D341Med (cell line): ENCODE results near the gene CFAP410.
"Not testable (repeated sequence)": the region's sequence is repeated elsewhere in the genome, so short reads cannot be mapped to it uniquely, and the experiment has no call there.

Experiments used
- DNase-seq: peaks from one replicate; pipeline ENCODE4 v3.0.0; 2012; ENCODE audit warnings: low spot score

CFAP410 gene

GRCh38 chr21:44350773-44351481, 11.7 kb upstream of the CFAP410 start:
- no peak for DNase-seq

- DNase-seq = peak; percentile 31
Measured at GRCh38 chr21:44349847-44350772, 10.9 kb upstream of the CFAP410 start.

GRCh38 chr21:44349416-44349846, 10.2 kb upstream of the CFAP410 start:
- DNase-seq = no peak

DNA sequence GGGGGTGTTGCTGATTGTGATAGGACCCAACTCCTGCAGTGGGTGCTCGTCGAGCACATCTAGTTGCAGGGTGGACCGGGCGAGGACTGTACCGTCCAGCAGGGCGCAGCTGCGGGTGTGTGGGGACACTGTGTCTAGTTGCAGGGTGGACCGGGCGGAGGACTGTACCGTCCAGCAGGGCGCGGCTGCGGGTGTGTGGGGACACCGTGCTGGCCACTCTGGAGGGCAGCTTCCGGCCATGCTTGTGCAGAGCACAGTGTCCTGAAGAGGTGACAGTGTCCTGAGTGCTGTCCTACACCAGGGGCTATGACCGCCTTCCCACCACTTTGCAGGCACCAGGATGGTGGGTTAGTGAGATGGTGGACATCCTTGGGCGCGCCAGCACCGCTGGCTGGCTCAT, 9.7 kb upstream of the CFAP410 start:
- DNase-seq = peak; percentile 13

DNA sequence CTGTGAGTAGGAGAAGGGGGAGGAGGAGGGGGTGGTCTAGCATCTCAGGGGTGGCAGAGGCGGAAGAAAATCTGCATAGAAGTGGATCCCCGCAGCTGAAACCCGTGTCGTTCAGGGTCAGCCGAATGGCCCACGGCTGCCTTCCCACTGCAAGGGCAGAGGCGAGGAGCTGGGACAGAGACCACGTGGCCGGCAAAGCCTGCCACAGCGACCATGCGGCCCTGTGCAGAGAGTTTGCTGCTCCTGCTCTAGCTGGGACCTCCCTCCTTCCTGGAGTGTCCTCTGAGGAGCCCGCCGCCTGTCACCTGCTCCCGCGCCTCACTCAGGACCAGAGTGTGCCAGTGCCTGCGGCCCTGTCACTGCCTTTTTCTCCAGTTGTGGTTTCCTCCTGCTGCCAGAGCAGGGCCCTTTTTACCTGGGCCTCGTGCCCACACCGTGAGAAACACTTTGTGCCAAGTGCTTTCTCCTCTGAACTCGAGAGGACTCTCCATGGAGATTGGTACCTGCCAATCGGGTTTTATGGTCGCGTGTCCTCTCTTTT, 8.8 kb upstream of the CFAP410 start:
- peak; percentile 21 for DNase-seq

- no peak for DNase-seq
Measured at GRCh38 chr21:44345495-44345894, 6.3 kb upstream of the CFAP410 start.

DNA sequence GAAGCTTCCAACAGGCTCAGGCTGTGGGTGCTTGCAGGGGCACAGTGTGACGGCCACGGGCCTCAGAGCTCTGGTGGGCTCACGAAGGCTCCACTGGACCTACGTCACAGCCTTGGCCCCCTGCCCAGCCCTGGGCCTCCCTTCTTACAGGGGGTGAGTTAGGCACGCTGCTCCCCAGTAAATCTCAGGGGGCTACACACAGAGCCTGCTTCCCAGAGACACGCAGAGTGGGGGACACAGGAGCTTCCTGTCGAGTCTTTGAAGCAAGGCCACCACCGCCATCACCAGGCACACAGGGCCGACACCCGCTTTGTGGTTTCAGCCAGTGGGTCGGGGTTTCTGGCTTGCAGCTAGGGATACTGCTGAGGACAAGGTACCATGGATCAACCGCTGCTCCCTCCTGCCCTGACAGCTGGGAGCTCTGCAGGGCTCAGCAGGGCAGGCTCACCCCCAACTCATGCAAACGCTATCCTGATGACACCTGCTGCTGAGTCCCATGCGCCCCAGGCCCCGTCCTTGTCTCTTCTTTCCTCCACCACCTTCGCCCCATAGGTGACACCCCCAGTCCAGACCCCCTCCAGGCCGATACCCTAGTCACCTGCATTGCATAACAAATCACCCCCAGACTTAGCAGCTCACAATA, 5.5 kb upstream of the CFAP410 start:
- DNase-seq = no peak

- not testable (repeated sequence) for DNase-seq
Measured at GRCh38 chr21:44342981-44343380, 3.8 kb upstream of the CFAP410 start.

GRCh38 chr21:44341726-44342458, 2.7 kb upstream of the CFAP410 start:
- DNase-seq = not testable (repeated sequence)

DNA sequence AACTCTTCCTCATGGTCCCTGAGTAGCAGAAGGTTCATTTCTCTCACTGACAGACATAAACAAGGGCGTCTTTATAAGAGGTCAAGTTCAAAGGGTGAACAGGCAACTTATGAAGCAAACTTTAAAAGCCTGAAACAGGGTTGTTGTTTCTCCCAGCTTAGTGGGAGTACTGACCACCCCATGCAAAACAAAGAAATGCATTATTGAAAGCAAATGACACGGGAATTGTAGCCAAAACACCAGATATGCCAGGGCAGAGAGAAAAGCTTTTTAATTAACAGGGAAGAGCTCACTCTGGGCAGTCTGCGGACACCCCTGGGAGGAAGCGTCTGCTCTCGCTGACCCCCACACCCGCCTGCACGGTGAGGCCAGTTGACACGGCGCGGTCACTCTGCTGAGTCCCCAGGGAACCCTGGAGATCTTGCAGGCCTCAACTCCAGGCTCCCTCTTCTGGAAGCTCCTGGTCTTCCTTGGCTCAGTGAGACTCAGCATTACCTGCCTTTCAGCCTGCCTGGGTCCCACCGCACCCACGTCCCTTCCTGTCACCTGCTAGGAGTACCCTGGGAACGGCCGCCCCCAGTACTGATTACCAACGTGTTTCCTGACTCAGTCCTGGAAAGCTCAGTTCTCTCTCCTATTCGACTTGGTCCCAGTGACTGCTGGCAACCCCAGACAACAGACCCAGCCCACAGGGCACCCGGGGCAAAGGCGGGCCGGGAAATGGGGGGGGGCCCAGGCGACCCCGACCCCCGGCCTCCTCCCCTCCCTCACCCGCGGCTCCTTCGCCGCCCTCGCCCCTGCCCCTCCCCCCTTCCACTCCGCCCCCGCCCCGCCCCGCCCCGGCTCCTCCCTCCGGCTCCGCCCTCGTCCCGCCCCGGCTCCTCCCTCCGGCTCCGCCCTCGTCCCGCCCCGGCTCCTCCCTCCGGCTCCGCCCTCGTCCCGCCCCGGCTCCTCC, 972 bp downstream of the CFAP410 start:
- peak; percentile 82 for DNase-seq

DNA sequence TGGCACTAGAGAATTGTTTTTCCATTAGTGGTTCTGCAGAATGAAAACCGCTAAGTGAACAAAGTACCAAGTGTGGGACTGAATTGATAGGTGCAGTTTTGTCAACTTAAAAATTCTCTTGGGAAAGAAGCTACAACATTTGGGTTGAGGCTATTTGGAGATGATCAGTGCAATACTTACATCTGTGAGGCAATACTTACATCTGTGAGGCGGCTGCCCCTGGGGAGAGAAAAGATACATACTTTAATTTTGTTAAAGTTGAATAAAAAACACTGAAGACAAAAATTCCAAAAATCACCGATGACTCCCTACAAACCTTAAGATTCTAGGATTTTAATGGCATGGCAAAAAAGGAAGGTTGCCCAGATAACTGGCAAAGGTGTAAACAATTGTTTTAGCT, 1.7 kb downstream of the CFAP410 start:
- DNase-seq = no peak

DNA sequence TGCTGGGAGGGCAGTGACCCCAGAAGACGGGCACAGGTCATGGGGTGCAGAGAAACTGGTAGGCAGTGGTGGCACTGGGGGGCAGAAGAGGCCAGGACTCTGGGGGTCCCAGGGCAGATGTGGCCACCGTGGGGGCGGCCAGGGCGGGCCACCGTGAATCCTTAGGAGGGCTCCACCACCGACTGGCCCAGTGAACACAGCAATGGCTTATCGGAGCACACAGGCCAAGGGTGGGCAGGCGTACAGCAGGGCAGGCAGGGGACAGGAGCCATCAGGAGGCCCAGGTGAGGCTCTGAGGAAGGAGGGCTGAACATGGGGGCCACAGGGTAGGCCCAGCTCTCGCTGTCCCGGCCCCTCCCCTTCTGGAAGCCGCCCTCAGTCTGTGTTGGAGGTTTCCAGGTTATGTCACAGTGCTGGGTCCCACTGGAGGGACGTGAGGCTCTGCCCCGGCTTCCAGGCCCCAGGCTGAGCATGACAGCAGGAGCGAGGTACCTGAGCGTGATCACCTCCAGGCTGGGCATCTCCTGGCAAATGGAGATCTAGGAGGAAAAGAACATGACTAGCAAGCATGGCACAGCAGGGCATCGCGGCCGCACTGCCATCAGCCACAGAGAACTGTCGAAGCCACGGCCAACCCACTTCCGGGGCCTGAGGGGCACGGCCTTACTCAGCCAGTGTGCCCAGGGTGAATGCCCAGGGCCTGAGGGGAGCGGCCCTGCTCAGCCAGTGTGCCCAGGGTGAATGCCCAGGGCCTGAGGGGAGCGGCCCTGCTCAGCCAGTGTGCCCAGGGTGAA, 3.7 kb downstream of the CFAP410 start:
- no peak for DNase-seq

- no peak for DNase-seq
Measured at GRCh38 chr21:44334329-44335030, 4.7 kb downstream of the CFAP410 start.

DNA sequence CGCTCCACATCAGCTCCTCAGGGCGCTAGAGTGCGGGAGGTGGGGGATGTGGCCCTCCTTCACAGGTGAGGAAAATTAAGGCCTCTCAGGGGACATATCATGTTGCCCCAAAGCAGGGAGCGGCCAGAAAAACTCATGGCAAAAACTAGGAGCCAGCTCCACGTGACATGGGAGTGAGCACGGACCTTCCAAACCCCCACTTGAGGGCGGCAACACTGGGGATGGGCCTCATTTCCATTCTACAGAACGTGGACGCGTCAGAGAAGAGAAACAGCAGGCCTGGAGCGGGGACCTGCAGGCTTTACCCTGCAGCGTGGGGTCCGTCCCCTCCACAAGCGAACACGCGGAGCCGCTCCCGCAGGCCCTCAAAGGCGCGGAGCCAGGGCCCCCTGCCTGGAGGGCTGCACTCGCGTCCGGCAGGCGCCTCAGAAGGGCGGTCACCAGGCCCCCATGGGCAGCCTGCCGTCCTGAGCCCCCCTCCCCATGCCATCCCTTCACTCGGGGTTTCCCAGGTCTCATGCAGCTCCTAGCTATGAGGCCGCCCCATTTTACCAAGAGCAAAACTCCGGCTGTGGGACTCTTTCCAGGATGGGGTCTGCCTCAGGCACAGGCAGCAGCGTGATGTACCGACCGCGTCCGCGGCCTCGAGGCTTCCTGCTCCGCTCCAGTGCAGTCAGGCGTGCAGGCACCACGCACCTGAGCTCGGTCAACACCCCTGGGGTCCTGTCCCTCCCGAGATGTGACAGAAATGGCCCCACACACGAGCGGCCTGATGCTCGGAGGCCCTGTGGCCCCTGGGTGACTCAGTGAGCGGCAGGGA, 5.5 kb downstream of the CFAP410 start:
- no peak for DNase-seq

GRCh38 chr21:44332965-44333364, 6.2 kb downstream of the CFAP410 start:
- DNase-seq = no peak

- DNase-seq = no peak
Measured at GRCh38 chr21:44332383-44332782, 6.8 kb downstream of the CFAP410 start.

- DNase-seq = peak; percentile 76
Measured at GRCh38 chr21:44331650-44332307, 7.4 kb downstream of the CFAP410 start.

GRCh38 chr21:44331209-44331608, 8.0 kb downstream of the CFAP410 start:
- no peak for DNase-seq
